Activated CD8-positive, alpha-beta memory T cell treated with anti-CD3 and anti-CD28 coated beads, Interleukin-2, amount 50 U/mL, for 48 hours (primary cell): Measurements from ENCODE around the gene CAMK2G.
"Not testable (repeated sequence)": the region's sequence is repeated elsewhere in the genome, so short reads cannot be mapped to it uniquely, and the experiment has no call there.

Experiments
- DNase-seq: peaks from one replicate; pipeline ENCODE4 v3.0.0-alpha.2; 2020

The CAMK2G gene

DNA sequence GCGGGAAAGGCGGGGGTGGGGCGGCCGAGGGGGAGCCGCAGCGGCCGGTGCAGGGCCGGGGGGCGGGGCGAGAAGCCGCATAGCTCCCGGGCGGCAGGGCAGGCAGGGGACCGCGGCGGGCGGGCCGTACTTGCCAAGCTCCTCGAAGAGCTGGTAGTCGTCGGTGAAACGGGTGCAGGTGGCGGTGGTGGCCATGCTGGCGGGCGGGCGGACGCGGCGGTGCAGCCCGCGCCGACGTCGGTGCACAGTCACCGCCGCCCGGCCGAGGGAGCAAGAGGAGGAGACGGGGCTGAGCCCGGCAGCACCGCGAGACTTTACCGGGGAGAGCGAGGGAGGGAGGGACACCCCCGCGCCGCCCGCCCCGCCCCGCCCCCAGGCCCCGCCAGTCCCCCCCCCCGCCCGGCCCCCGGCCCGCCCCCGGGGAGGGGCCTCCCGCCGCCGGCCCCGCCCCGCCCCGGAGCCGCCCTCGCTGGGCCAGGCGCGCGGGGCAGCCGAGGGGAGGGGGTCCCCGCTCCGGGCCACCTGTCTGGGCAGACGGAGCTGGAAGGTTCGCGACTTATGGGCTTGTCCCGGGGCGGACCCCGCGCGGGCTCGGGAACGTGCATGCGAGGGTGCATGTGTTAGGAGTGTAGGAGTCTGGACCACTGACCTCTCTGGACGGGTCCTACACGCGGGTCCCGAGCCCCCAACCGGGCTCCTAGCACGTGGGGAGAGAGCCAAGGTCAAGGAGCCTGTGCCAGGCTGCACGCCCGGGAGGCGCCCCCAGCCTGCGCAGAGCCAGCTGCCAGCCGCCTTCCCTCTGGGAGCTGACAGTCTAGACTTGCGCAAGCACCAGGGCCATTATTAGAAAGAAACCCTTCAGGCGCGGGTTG lies at the start of gene CAMK2G:
TSS of gene CAMK2G (minus strand) at position 289 of the 872 bp plus-strand sequence. CDS start at position 195, 94 bp downstream.
- peak; percentile 86 for DNase-seq

DNA sequence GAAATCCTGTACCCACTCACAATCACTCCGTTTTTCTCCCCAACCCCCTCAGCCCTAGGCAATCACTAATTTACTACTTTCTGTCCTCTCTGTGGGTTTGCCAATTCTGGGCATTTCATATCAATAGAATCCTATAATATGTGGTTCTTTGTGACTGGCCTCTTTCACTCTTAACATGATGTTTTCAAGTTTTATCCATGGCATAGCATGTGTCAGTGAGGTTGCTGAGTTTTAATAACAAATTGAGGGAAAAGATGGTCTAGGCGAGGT lies 48.4 kb upstream of the CAMK2G start:
- no peak for DNase-seq

DNA sequence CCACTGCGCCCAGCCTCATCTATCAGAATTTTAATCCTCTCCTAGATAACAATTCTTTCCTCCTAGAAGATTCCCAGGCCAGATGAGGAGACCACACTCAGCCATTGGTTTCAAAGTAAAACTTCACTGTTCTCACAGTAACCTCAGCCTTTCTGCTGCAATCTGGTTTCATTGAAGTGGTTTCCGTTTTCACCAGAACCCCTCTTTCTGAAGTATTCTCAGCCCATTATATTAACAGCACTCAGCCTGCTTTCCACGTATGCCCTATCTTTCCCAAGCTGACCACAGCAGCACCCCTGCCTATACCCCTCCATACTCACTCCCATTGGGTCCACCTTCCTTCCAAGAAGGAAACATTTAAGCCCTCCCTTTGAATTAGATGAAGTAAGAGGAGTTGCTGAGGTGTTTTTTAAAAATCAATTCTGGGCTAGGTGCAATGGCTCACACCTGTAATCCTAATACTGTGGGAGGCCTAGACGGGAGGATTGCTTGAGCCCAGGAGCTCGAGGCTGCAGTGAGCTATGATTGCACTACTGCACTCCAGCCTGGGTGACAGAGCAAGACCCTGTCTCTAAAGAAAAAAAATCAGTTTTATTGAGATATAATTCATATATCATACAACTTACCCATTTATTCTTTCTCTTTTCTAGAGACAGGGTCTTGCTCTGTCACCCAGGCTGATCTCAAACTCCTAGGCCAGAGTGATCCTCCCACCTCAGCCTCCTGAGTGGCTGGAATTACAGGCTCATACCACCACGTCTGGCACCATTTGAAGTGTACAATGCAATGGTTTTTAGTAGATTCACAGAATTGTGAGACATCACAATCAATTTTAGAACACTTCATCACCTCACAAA lies 47.9 kb upstream of the CAMK2G start:
- no peak for DNase-seq

DNA sequence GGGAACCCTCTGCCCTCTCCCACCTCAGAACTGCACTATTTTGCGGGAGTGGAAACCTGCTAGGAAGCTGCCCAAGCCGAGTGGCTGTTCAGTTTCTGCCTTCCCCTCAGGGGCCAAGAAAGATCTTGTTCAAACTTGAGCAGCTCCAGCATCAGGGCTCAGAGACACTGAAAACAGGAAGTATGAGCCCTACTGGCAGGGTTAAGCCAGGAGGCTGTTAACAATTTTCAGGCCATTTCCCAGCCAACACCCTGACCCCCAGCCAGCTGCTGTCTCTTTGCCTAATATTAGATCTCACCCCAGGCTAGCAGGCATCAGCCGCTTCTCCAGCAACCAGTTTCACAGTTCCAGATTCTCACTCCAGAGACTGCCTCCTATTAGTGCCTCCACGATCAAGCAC lies 45.7 kb upstream of the CAMK2G start:
- DNase-seq: no peak

DNA sequence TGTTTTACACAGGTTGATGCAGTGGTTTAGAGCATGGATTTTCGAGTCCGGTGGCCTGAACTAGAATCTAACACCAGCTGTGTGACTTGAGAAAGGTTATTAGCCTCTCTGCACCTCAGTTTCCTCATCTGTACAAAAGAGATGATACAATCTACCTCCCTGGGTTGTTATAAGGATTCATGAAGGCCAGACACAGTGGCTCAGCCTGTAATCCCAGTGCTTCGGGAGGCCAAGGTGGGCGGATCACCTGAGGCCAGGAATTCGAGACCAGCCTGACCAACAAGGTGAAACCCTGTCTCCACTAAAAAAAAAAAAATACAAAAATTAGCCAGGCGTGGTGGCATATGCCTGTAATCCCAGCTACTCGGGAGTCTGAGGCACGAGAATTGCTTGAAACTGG lies 45.1 kb upstream of the CAMK2G start:
- not testable (repeated sequence) for DNase-seq

DNA sequence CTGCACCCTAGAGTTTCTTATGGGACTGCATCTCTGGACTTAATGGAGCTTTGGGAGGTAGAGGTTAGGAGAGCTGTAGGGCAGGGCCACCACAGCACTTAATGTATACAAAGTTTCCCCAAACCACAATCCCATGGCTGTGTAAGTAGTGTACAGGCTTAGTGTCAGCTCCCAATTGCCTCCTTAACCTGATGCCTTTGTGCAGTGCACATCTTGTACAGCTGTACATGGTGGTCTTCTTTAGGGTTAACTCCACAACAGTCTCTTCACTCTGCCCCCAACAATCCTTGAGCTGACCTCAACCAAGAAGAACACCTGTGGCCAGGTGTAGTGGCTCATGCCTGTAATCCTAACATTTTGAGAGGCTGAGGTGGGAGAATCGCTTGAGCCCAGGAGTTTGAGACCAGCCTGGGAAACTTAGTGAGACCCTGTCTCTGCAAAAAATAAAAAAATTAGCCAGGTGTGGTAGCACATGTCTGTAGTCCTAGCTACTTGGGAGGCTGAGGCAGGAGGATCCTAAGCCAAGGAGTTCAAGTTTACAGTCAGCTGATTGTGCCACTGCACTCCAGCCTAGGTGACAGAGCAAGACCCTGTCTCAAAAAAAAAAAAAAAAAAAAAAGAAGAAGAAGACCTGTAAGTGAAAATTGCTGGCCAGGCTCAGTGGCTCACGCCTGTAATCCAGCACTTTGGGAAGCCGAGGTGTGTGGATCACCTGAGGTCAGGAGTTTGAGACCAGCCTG lies 43.4 kb upstream of the CAMK2G start:
- no peak for DNase-seq

DNA sequence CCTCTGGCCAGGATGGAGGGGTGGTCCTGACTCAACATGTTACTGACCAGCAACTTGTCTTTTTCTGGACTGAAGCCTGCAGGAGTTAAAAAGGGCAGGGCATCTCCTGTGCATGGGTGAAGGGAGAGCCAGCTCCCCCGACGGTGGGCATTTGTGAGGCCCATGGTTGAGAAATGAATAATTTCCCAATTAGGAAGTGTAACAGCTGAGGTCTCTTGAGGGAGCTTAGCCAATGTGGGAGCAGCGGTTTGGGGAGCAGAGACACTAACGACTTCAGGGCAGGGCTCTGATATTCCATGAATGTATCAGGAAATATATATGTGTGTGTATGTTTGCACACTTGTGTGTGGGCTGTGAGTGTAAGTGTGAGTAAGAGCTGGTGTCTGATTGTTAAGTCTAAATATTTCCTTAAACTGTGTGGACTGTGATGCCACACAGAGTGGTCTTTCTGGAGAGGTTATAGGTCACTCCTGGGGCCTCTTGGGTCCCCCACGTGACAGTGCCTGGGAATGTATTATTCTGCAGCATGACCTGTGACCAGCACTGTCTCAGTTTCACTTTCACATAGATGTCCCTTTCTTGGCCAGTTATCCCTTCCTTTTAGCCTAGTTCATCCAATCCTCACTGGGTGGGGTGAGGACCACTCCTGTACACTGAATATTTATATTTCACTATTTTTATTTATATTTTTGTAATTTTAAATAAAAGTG lies 42.6 kb upstream of the CAMK2G start:
- DNase-seq: no peak

DNA sequence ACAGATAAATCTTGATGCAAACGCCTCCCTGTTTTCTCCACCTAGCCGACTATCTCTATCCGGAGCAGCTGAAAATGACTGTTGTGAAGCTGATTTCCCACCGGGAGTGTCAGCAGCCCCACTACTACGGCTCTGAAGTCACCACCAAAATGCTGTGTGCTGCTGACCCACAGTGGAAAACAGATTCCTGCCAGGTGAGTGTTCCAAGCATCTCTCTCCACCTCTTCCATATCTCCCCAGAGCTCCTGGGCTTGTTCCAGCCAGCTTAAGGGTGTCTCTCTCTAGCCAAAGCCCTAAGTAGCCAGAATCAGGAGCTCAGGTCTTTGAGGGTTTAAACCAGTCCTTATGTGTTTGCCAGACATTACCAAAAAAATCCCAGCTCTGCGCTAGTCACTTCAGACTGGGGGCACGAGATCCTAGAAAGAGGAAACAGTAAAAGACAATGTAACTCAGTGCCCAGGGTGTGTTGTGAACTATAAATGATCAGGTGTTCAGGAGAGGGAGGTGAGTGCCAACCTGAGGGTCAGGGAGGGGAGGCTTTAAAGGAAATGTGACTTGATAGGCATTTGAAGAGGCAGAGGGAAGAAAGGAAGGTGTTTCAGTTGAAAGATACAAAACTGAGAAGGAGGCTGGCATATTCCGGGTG lies 41.0 kb upstream of the CAMK2G start:
- no peak for DNase-seq

DNA sequence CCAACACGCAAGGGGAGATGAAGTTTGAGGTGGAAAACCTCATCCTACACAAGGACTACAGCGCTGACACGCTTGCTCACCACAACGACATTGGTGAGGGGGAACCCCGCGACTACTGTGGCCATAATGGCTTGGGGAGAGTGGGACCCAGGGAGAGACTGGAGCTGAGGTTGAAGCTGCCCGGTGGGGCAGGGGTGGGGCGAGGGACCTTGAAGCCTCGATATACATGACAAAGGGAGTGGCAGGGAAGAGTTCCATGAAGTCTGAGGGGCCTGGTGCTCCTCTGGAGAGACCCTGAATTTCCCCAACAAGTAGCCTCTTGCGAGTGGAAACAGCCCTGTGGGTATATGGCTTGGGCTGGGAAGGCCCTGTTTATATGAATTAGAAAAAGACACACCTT lies 39.7 kb upstream of the CAMK2G start:
- no peak for DNase-seq

DNA sequence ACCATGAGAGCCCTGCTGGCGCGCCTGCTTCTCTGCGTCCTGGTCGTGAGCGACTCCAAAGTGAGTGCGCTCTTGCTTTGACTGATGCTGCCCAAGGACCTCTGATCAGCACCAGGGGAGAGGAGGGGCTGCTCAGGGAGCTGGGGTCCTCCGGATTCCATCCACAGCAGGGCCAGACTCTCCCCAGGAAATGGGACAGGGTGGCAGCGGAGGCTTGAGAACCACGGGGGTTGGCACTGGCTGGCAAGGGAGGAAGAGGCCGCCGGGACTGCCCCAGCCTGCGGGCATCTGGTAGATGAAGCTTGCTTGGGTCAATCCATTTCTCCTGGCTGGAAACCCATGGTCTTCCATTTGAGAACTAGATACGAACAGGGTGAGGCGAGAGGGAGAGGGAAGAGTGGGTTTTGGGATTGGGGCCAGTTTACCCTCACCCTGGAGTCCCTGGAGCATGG lies 37.2 kb upstream of the CAMK2G start:
- no peak for DNase-seq

DNA sequence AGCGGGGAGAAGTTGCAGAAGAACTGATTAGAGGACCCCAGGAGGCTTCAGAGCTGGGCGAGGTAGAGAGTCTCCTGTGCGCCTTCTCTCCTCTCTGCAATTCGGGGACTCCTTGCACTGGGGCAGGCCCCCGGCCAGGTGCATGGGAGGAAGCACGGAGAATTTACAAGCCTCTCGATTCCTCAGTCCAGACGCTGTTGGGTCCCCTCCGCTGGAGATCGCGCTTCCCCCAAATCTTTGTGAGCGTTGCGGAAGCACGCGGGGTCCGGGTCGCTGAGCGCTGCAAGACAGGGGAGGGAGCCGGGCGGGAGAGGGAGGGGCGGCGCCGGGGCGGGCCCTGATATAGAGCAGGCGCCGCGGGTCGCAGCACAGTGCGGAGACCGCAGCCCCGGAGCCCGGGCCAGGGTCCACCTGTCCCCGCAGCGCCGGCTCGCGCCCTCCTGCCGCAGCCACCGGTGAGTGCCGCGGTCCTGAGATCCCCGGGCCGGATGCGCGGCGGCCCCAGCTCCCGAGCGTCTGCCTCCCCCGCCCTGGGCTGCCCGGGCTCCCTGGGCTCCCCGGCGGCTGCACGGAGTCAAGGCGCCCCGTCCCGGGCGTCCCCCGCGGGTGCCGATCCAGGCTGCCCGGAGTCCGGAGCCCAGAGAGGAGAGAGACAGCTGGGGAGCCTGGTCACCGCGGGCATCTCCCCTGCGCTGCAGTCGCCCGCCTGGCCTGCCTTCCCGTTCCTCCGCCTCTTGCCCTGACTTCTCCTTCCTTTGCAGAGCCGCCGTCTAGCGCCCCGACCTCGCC lies 36.6 kb upstream of the CAMK2G start, which contains the start of gene PLAU:
TSS of gene PLAU (plus strand) at position 369 of the 789 bp plus-strand sequence. CDS start 424 bp downstream, outside the sequence.
- peak; percentile 72 for DNase-seq

DNA sequence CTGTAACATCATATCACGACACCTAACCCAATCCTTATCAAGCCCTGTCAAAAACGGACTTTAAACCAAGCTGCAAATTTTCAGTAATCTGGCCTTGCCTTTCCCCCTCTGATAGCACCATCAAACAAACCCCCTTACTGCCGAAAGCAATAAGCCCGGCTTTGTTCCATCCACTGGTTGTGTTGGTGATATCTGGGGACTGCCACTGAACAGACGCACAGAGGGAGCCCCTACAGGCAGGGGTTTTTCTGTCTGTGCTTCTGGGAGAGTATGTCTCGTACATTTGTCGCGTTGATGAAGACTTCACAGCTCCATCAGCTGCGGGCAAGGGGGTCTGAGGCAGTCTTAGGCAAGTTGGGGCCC lies 36.0 kb upstream of the CAMK2G start:
- no peak for DNase-seq

DNA sequence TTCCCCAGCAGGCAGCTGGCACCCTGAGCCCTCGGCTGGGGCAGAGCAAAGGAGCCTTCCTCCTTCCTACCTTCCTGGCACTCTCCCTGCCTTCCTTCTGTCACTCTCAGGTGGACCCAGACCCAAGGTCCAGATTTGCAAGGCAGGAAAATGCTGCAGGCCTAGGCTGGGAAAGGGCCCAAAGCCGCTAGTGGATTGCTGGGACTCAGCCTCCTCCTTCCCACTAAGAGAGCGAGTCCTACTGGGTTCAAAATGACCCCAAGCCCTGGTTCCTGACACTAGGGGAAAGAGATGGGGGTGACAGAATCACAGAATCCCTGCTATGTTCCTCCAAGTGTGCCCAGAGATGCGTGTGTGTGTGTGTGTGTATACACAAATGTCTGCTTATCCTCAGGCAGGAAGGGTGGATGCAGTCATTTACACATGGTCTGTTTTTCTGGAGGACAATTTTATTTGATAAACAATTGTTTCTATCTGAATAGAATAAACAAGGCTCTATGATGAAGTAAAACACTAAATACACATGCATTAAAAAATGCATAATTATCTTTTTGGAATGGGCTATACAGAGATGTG lies 35.3 kb upstream of the CAMK2G start:
- no peak for DNase-seq

DNA sequence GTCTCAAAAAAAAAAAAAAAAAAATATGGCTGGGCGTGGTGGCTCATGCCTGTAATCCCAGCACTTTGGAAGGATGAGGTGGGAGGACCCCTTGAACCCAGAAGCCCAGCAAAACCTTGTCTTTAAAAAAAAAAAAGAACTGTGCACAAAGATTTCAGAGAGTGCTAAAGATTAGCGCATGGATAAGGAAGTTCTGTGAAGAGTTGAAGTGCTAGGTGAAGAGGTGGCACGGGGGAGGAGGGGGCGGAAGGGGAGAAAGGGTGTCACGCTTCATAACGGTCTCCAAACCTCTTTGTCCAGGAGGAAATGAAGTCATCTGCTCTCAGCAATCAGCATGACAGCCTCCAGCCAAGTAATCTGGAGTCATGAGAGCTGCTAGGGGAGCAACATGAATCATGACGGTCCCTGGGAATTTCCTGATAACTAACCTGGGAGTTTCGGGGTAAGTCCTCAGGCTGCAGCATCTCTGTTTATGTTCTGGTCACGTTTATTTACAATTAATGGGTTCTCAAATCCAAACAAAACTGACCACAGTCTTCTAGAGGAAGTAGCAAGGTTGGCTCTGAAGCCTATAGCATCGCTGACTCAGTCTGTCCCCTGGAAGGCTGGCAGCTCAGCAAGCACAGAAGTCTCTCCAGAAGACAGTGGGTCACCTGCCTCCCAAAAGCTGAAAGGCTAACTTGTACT lies 34.6 kb upstream of the CAMK2G start:
- DNase-seq: peak; percentile 60

DNA sequence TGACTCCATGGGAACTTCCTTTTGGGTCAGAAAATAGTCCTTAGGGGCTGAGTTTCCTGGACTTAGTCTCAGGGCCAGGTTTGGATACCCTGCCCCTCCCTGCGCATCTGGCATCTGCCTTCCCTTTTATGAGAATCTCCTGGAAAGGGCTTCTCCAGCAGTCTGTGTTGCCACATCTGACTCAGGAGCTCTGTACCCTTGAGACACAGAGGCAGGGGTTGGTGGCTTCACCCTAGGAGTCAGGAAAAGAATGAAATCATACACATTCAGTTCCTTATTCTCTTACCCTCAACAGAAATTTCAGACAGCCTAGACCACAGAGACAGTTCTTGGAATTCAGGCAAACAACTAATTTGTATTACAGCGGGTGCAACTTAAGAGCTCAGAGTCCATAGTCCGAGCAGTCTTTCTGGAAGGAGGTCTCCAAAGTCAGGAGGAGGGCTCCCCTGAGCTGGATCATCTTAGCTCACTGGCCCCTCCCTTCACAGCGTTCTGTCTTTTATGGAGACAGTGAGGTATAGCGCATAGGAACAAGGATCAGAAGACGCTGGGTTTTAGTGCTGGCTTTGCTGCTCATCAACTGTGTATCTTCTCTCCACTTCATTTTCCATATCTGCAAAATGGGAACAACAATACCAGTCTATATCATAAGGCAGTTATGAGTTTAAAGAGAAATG lies 33.6 kb upstream of the CAMK2G start:
- no peak for DNase-seq

DNA sequence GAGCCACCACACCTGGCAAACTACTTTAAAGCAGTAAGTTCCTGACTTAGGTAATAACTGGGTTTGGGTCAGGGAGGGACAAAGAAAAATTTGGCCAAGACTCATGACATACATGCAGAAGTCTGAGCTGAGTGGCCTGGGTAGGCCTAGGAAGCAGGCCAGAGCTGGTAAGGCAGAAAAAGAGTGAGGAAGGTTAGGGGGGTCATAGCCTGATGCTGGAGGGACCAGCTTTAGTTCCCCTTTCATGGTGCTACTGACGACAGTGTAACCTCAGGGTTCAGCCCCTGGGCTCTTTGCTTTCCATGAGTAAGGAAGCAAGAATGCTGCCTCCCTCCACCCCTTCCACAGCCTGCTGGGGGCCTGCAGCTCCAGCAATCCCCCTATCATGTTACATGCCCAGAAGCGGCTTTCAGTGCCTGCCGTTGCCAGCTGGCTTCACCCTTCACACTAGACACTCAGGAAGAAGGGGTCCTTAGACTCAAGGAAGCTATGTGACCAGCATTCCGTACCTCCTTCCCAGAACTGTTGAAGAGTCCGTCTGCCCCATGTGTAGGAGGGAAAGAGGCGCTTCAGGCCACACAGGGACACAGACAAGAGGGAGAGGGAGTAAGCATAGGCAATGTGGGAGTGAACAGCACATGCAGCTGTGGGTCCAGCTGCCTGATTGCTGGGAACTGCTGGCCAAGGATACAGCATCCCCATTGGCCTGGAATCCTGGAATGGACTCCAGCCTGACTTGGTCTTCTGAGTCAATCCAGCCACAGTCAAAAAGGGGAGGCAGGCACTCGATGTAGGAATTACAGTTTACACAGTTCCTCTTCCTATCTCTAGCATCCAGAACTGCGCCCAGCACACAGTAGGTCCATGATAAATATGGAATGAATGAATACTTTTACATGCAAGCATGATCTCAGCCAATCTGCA lies 32.4 kb upstream of the CAMK2G start:
- no peak for DNase-seq

DNA sequence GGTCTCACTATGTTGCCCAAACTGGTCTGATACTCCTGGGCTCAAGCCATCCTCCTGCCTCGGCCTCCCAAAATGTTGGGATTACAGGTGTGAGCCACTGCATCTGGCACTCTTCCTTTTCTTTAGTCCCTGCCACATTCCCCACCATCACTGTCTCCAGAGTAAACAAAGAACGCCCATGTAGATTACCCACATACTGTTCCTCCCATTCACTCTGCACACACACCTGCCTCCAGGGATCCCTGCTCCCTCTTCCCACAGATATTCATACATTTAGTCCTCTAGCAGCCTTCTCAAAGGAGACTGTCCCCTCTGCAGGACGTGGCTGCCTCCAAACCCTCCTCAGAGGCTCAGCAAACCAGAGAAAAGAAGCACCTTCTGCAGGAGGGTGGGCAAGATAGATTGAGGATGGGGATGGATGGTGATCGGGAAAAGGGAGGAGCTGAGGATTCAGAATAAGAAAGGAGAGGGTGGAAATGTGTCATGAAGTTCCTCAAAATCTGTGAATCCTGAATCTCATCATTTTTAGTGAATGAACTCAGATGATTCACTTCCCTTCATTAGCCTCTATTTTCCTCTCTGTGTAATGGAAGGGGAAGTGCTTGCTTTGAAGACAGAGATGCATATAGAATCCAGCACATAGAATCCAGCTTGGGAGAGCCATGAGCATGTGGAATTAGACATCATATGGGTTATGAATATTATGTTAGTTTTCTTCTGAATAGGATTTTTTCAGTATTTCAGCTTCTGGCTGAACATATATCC lies 31.1 kb upstream of the CAMK2G start:
- DNase-seq: no peak

DNA sequence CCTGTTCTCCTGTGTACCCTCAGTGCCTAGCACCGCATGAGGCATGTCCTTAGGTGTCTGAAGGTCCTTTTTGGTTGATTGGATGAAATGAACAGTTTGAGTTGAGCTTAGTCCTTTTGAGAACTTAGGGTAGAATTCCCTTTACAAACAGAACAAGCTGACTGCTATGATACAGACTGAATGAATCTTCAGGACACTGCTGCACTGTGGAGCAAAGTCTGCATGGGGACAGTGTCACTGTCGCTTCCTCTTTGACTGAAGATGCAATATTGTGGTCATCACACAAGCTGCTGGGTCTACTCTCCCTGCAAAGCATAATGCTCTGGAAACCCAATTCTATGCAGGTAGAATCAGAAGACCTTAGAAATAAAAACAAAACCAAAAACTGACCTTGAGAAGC lies 28.0 kb upstream of the CAMK2G start:
- no peak for DNase-seq
